Upper lobe of left lung (tissue), 4 donors: ENCODE measurements around the gene SPCS3.

ENCODE experiments used
- EP300 ChIP-seq, 4 donors: sonication (generic); formaldehyde crosslinking; IDR thresholded peaks; one replicate each; pipeline ENCODE4 v1.5.1; 2017; ENCODE audit warnings: antibody characterized with exemption in 4 of 4, control low read depth in 2 of 4
- POLR2A ChIP-seq, 4 donors: fragments of 450-650 bp; IDR thresholded peaks; one replicate each; pipeline ENCODE4 v1.5.1; 2016 to 2017; ENCODE audit warnings: antibody characterized with exemption in 4 of 4, mild to moderate bottlenecking in 2 of 4
- POLR2AphosphoS5 ChIP-seq, 2 donors: sonication (generic); formaldehyde crosslinking; IDR thresholded peaks; one replicate each; pipeline ENCODE4 v1.5.1; 2017; ENCODE audit warnings: antibody characterized with exemption in 2 of 2
- TF ChIP-seq, protein P1 (sequence below), 6 experiments: fragments of 450-650 bp in 4 of 6; fragments of 200-600 bp in 2 of 6; sonication (generic) in 2 of 6; IDR thresholded peaks; one replicate each; pipeline ENCODE4 v1.5.1; 2016 to 2019; ENCODE audit warnings: antibody characterized with exemption in 6 of 6

DNA sequence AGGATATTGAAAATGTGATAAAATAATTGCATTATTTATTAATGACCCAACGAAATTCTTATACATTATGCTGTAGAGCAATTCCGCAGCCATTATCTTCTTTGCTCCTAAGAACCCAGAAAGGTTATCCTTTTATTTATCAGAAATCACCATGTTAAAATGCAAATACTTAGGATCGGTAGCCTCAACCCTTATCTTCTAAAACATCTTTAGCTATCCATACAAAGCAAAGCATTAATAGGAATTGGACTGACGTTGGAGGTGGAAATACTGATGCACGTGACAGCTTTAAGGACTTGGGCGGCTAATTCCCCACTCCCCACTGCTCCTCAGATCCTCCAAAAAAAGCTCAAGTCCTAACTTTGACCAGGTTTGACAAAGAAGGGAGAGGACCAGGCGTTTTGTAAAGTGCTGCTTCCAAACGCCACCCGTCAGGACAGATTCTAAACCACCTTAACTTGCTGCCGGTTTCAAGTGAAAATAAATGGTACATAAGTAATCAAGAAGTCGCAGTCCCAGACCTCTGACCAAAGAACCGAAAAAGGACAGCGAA is 539 bp upstream of the SPCS3 start:
- TF ChIP-seq POLR2A (IDR thresholded peaks at IDR 0.05) (no peak), EP300 (IDR thresholded peaks at IDR 0.05) (no peak), POLR2AphosphoS5 (IDR thresholded peaks at IDR 0.05) (no peak)
- TF ChIP-seq, protein P1, sequence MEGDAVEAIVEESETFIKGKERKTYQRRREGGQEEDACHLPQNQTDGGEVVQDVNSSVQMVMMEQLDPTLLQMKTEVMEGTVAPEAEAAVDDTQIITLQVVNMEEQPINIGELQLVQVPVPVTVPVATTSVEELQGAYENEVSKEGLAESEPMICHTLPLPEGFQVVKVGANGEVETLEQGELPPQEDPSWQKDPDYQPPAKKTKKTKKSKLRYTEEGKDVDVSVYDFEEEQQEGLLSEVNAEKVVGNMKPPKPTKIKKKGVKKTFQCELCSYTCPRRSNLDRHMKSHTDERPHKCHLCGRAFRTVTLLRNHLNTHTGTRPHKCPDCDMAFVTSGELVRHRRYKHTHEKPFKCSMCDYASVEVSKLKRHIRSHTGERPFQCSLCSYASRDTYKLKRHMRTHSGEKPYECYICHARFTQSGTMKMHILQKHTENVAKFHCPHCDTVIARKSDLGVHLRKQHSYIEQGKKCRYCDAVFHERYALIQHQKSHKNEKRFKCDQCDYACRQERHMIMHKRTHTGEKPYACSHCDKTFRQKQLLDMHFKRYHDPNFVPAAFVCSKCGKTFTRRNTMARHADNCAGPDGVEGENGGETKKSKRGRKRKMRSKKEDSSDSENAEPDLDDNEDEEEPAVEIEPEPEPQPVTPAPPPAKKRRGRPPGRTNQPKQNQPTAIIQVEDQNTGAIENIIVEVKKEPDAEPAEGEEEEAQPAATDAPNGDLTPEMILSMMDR (IDR thresholded peaks at IDR 0.05) = no peak
